H9 (cell line): Measurements from ENCODE around the gene SMARCA2. TPM values are rescaled to one million over a fixed set of nuclear protein-coding genes. Genes with fewer than 3 reads are reported as not detected.

ENCODE experiments used
- DNase-seq: peaks from one replicate; pipeline ENCODE4 v3.0.0-alpha.2; 2017
- H2AFZ ChIP-seq: one replicate; pipeline ENCODE4 v1.6.1; 2013; ENCODE audit warnings: mild to moderate bottlenecking, low read length, control low read depth, moderate library complexity
- H2AK5ac ChIP-seq: 2 replicates; pipeline ENCODE4 v1.6.1; 2013; ENCODE audit warnings: low read length, control low read depth, mixed read lengths; ENCODE audit not compliant: insufficient read length
- H2BK120ac ChIP-seq: one replicate; pipeline ENCODE4 v1.6.1; 2013; ENCODE audit warnings: low read depth, mild to moderate bottlenecking, low read length, control low read depth, inconsistent platforms; ENCODE audit not compliant: poor library complexity, severe bottlenecking
- H2BK12ac ChIP-seq: 2 replicates; pipeline ENCODE4 v1.6.1; 2013; ENCODE audit warnings: low read length, control low read depth, mixed read lengths, low read depth; ENCODE audit not compliant: insufficient read length
- H2BK15ac ChIP-seq: 2 replicates; pipeline ENCODE4 v1.6.1; 2013; ENCODE audit warnings: low read depth, low read length, control low read depth
- H2BK20ac ChIP-seq: one replicate; pipeline ENCODE4 v1.6.1; 2013; ENCODE audit warnings: low read depth, mild to moderate bottlenecking, low read length, control low read depth, inconsistent platforms; ENCODE audit not compliant: poor library complexity, severe bottlenecking
- H2BK5ac ChIP-seq: 2 replicates; pipeline ENCODE4 v1.6.1; 2013; ENCODE audit warnings: low read length, control low read depth, mixed read lengths; ENCODE audit not compliant: insufficient read length
- H3K14ac ChIP-seq: 2 replicates; pipeline ENCODE4 v1.6.1; 2013; ENCODE audit warnings: low read length, control low read depth; ENCODE audit not compliant: insufficient read depth
- H3K18ac ChIP-seq: 2 replicates; pipeline ENCODE4 v1.6.1; 2013; ENCODE audit warnings: low read depth, mild to moderate bottlenecking, mixed read lengths, low read length, control low read depth; ENCODE audit not compliant: insufficient read length
- H3K23ac ChIP-seq: 2 replicates; pipeline ENCODE4 v1.6.1; 2013; ENCODE audit warnings: low read length, control low read depth, mixed read lengths, low read depth; ENCODE audit not compliant: insufficient read length
- H3K23me2 ChIP-seq: 2 replicates; pipeline ENCODE4 v1.6.1; 2013; ENCODE audit warnings: low read depth, mild to moderate bottlenecking, mixed read lengths, low read length, control low read depth; ENCODE audit not compliant: insufficient read length, poor library complexity, severe bottlenecking
- H3K27ac ChIP-seq: 2 replicates; pipeline ENCODE4 v1.5.1; 2013; ENCODE audit warnings: low read length, control low read depth, mixed read lengths, low read depth; ENCODE audit not compliant: insufficient read length
- H3K27me3 ChIP-seq: 2 replicates; pipeline ENCODE4 v1.6.1; 2013; ENCODE audit warnings: low read length, control low read depth, inconsistent platforms; ENCODE audit not compliant: insufficient read depth
- H3K4ac ChIP-seq: 2 replicates; pipeline ENCODE4 v1.6.1; 2013; ENCODE audit warnings: low read depth, mild to moderate bottlenecking, control low read depth, inconsistent platforms, low read length, moderate library complexity
- H3K4me1 ChIP-seq: 2 replicates; pipeline ENCODE4 v1.6.1; 2013; ENCODE audit warnings: low read length, control low read depth, inconsistent platforms; ENCODE audit not compliant: insufficient read depth
- H3K4me2 ChIP-seq: 2 replicates; pipeline ENCODE4 v1.6.1; 2013; ENCODE audit warnings: low read length, control low read depth, mixed read lengths; ENCODE audit not compliant: insufficient read length, insufficient read depth
- H3K56ac ChIP-seq: 2 replicates; pipeline ENCODE4 v1.6.1; 2013; ENCODE audit warnings: low read depth, mild to moderate bottlenecking, mixed read lengths, low read length, control low read depth; ENCODE audit not compliant: insufficient read length
- H3K79me1 ChIP-seq: 2 replicates; pipeline ENCODE4 v1.6.1; 2013; ENCODE audit warnings: low read depth, mild to moderate bottlenecking, moderate library complexity, low read length, control low read depth, inconsistent platforms; ENCODE audit not compliant: insufficient read depth, poor library complexity, severe bottlenecking
- H3K79me2 ChIP-seq: 2 replicates; pipeline ENCODE4 v1.6.1; 2013; ENCODE audit warnings: low read length, control low read depth, inconsistent platforms; ENCODE audit not compliant: insufficient read depth
- H3K9ac ChIP-seq: 2 replicates; pipeline ENCODE4 v1.6.1; 2013; ENCODE audit warnings: low read length, control low read depth, mixed read lengths; ENCODE audit not compliant: insufficient read length; ENCODE audit errors: extremely low read depth
- H3K9me3 ChIP-seq: one replicate; pipeline ENCODE4 v1.6.1; 2013; ENCODE audit warnings: low read depth, low read length, inconsistent platforms; ENCODE audit not compliant: control insufficient read depth
- H3T11ph ChIP-seq: one replicate; pipeline ENCODE4 v1.6.1; 2013; ENCODE audit warnings: mild to moderate bottlenecking, low read length, control low read depth, inconsistent platforms
- H4K20me1 ChIP-seq: one replicate; pipeline ENCODE4 v1.6.1; 2013; ENCODE audit not compliant: control insufficient read depth, insufficient read length, insufficient read depth
- H4K5ac ChIP-seq: 2 replicates; pipeline ENCODE4 v1.6.1; 2013; ENCODE audit warnings: low read depth, mild to moderate bottlenecking, mixed read lengths, low read length, control low read depth; ENCODE audit not compliant: insufficient read length
- H4K8ac ChIP-seq: replicated peaks from 2 replicates; pipeline ENCODE4 v1.6.1; 2013; ENCODE audit warnings: low read length, control low read depth, mixed read lengths, low read depth; ENCODE audit not compliant: insufficient read length
- H4K91ac ChIP-seq: 2 replicates; pipeline ENCODE4 v1.6.1; 2013; ENCODE audit warnings: low read depth, mild to moderate bottlenecking, moderate library complexity, mixed read lengths, low read length, control low read depth; ENCODE audit not compliant: insufficient read length
- H3K27ac Mint-ChIP-seq, 3 experiments: 2 replicates in 2 of 3; 3 replicates in 1 of 3; pipeline ENCODE4 v1.8.0; 2020 to 2021; ENCODE audit warnings: mixed read lengths in 3 of 3, mild to moderate bottlenecking in 1 of 3, moderate library complexity in 1 of 3
- H3K27me3 Mint-ChIP-seq: 2 replicates; pipeline ENCODE4 v1.8.0; 2021; ENCODE audit warnings: low read depth, mild to moderate bottlenecking, moderate library complexity, mixed read lengths
- H3K36me3 Mint-ChIP-seq, 3 experiments: 2 replicates in 2 of 3; 3 replicates in 1 of 3; pipeline ENCODE4 v1.8.0; 2020 to 2021; ENCODE audit warnings: low read depth in 3 of 3, mixed read lengths in 3 of 3; ENCODE audit not compliant: insufficient read depth in 1 of 3
- H3K4me1 Mint-ChIP-seq, 2 experiments: 2 replicates each; pipeline ENCODE4 v1.8.0; 2020; ENCODE audit warnings: mixed read lengths in 2 of 2
- H3K4me3 Mint-ChIP-seq, 2 experiments: 2 replicates in 1 of 2; 3 replicates in 1 of 2; pipeline ENCODE4 v1.8.0; 2020 to 2021; ENCODE audit warnings: mild to moderate bottlenecking in 2 of 2, mixed read lengths in 2 of 2, moderate library complexity in 1 of 2
- H3K9me3 Mint-ChIP-seq, 2 experiments: 2 replicates in 1 of 2; 3 replicates in 1 of 2; pipeline ENCODE4 v1.8.0; 2020; ENCODE audit warnings: mild to moderate bottlenecking in 2 of 2, mixed read lengths in 2 of 2, moderate library complexity in 1 of 2
- WGBS: extraction: QIAGEN DNeasy Blood & Tissue Kit; methylation state at CpG from one replicate; pipeline ENCODE4 v1.1.7; 2013; ENCODE audit warnings: missing lambda C conversion rate, low lambda C conversion rate, mixed read lengths; ENCODE audit not compliant: insufficient read length; ENCODE audit errors: extremely low coverage; 5-methylcytosine and 5-hydroxymethylcytosine counted together
- total RNA-seq: library from RNA; stranded (reverse); gene quantifications from 2 replicates; pipeline ENCODE4 v1.2.1, GENCODE V29; 2021
- TF ChIP-seq, protein P1 (sequence below): fragments of 200-600 bp; sonication (generic); conservative IDR thresholded peaks from 3 replicates; pipeline ENCODE4 v1.8.0; 2021; ENCODE audit warnings: antibody characterized with exemption, mild to moderate bottlenecking

The SMARCA2 gene
- total RNA-seq, 1 experiment from 2014 or later: 15.3 TPM

- H2AK5ac ChIP-seq: no peak overlapping the region
- no peak overlapping the region for H2BK5ac ChIP-seq
- no peaks in the 10 kb centered on the region for H3K27me3 ChIP-seq
- TF ChIP-seq, protein P1, sequence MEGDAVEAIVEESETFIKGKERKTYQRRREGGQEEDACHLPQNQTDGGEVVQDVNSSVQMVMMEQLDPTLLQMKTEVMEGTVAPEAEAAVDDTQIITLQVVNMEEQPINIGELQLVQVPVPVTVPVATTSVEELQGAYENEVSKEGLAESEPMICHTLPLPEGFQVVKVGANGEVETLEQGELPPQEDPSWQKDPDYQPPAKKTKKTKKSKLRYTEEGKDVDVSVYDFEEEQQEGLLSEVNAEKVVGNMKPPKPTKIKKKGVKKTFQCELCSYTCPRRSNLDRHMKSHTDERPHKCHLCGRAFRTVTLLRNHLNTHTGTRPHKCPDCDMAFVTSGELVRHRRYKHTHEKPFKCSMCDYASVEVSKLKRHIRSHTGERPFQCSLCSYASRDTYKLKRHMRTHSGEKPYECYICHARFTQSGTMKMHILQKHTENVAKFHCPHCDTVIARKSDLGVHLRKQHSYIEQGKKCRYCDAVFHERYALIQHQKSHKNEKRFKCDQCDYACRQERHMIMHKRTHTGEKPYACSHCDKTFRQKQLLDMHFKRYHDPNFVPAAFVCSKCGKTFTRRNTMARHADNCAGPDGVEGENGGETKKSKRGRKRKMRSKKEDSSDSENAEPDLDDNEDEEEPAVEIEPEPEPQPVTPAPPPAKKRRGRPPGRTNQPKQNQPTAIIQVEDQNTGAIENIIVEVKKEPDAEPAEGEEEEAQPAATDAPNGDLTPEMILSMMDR: no peak
- no peaks in the 10 kb centered on the region for H4K20me1 ChIP-seq
- no peak overlapping the region for H3K4me3 Mint-ChIP-seq
- H2AFZ ChIP-seq: no peak overlapping the region
- H3K36me3 Mint-ChIP-seq: peaks cover 3 to 9% (median 4%) of the 10 kb centered on the region in 3 experiments; a peak in 3 of 7 replicates
- no peak overlapping the region for H3T11ph ChIP-seq
- DNase-seq: no peak
- H3K9me3 ChIP-seq: no peaks in the 10 kb centered on the region
- no peaks in the 10 kb centered on the region for H3K27me3 Mint-ChIP-seq
- no peak overlapping the region for H3K18ac ChIP-seq
- H2BK20ac ChIP-seq: no peak overlapping the region
- no peaks in the 10 kb centered on the region for H3K79me2 ChIP-seq
- no peaks in the 10 kb centered on the region; a peak in 2 of 5 replicates for H3K9me3 Mint-ChIP-seq
- no peaks in the 10 kb centered on the region for H3K23me2 ChIP-seq
- no peak overlapping the region for H3K27ac ChIP-seq
- no peak overlapping the region for H2BK12ac ChIP-seq
- no CpG with 5 or more reads among the region's 4 CpGs for WGBS
- H4K91ac ChIP-seq: no peak overlapping the region
- H3K14ac ChIP-seq: no peak overlapping the region
- H2BK120ac ChIP-seq: no peak overlapping the region
- no peak overlapping the region for H3K23ac ChIP-seq
- no peak overlapping the region for H3K56ac ChIP-seq
- H4K8ac ChIP-seq: no peak overlapping the region
- H4K5ac ChIP-seq: no peak overlapping the region
- no peak overlapping the region for H2BK15ac ChIP-seq
- H3K27ac Mint-ChIP-seq: no peak overlapping the region
- no peaks in the 10 kb centered on the region for H3K79me1 ChIP-seq
- peaks cover 27 to 32% of the 10 kb centered on the region in 2 experiments for H3K4me1 Mint-ChIP-seq
- H3K4me2 ChIP-seq: no peak overlapping the region
- H3K9ac ChIP-seq: no peak overlapping the region
- no peaks in the 10 kb centered on the region for H3K4me1 ChIP-seq
- H3K4ac ChIP-seq: no peak overlapping the region
These were observed 176.4 kb downstream of the SMARCA2 start for GRCh38 chr9:2191609-2191972.
